ENCODE results near the gene FAM222A. TPM values are rescaled to one million over a fixed set of nuclear protein-coding genes. Genes with fewer than 3 reads are reported as not detected.

FAM222A gene
- 1 to 10 TPM; 1.4 to 3.0 (median 1.8) TPM for total RNA-seq

DNA sequence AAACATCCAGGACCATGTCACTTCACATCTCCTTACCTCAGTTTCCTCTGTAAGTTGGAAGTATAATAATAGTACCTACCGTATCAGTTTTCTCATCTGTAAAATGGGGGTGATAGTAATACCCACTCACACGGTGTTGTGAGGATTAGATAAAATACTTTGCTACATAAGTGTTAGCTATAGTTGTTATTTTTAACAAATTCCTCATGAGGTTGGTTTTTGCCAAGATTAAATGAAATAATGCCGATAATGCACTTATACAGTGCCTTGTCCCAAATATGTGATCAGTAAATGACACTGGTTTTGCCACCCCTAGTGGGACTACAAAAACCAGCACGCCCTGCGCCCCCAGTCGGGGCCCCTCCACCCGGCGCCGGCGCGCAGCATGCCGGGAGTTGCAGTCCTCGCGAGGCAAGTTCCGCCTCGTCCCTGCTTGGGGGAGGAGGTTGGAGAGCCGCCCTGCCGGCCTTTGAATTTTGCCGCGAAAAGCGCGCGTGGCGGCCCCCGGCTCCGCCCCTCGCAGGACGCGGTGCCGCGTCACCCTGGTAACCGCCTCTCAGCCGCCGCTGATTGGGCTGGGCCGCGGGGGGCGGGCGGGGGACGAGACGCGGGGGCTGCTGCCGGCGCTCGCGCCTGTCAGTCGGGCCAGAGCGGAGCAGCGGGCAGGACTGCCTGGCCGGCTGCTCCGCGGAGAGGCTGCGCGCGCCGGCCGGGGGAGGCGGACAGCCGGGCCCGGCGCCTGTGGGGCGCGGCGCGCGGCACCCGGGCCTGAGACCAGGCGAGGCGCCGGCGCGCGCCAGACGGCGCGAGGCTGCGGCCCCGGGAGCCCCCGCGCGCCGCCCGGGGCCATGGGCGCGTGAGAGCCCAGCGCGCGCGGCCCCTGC lies at the start of gene FAM222A:
Gene FAM222A, plus strand, starts transcription at position 639 of the 884 bp plus-strand sequence. CDS start 30,322 bp downstream, outside the sequence.
- 3 to 40% methylated on average over 1 to 60 of the region's 88 CpGs for WGBS, 2 donors (ENCODE audit: low coverage in 1 of 2)
- intact Hi-C loops (cut with DNase I; ENCODE audit: low total_unique reads) = loop anchor here (10.0 kb wide), 1 partner anchor 61 kb away; no protein-coding TSS in a partner anchor
- Histone ChIP-seq H3K36me3 (no peaks in the 10 kb centered on the region), H3K4me1 (peaks cover 8 to 29% (median 21%) of the 10 kb centered on the region in 4 donors), H3K4me3 (peak within 1 kb of the TSS; percentile 53 to 62 (median 58)), H3K27me3 (peaks cover 6% of the 10 kb centered on the region), H3K27ac (peak within 1 kb of the TSS; percentile 77 to 86 (median 82)), H3K9me3 (no peaks in the 10 kb centered on the region)
- TF ChIP-seq, protein P1, sequence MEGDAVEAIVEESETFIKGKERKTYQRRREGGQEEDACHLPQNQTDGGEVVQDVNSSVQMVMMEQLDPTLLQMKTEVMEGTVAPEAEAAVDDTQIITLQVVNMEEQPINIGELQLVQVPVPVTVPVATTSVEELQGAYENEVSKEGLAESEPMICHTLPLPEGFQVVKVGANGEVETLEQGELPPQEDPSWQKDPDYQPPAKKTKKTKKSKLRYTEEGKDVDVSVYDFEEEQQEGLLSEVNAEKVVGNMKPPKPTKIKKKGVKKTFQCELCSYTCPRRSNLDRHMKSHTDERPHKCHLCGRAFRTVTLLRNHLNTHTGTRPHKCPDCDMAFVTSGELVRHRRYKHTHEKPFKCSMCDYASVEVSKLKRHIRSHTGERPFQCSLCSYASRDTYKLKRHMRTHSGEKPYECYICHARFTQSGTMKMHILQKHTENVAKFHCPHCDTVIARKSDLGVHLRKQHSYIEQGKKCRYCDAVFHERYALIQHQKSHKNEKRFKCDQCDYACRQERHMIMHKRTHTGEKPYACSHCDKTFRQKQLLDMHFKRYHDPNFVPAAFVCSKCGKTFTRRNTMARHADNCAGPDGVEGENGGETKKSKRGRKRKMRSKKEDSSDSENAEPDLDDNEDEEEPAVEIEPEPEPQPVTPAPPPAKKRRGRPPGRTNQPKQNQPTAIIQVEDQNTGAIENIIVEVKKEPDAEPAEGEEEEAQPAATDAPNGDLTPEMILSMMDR (IDR thresholded peaks at IDR 0.05) = peak in 4 of 5 experiments; percentile 14 to 40 (median 24)
- peak; percentile 80 to 90 (median 82) for TF ChIP-seq POLR2AphosphoS5 (IDR thresholded peaks at IDR 0.05)
- TF ChIP-seq EP300 (IDR thresholded peaks at IDR 0.05; ENCODE audit: low read depth) = no peak
- TF ChIP-seq POLR2A (IDR thresholded peaks at IDR 0.05) = no peak
- DNase-seq = peak; percentile 97
- in situ Hi-C loops (cut with MboI; ENCODE audit: low pct_ligation_motif_present in 1 of 4, low pct_unique_long_range_greater_than_20kb in 1 of 4, low sequenced_read_pairs in 3 of 4) = no loop called here

DNA sequence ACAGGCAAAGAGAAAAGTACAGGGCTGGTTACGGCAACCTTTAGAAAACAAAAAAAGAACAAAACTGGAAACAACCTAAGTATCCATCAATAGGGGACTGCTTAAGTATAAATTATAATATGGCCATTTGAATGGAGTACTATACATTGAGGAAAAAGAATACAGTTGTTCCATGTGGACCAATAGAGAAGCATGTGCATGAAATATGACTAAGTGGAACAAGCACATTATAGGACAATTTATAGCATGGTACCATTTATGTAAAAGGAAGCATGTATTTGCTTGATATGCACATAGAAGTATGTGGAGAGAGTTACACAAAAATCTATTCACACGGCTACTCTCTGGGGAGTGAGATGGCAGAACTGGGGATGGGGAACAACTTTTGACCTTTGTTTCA lies 49.2 kb upstream of the FAM222A start:
- no peak overlapping the region for H3K4me3 ChIP-seq
- no peak overlapping the region for H3K27ac ChIP-seq
- no peaks in the 10 kb centered on the region for H3K4me1 ChIP-seq
- H3K9me3 ChIP-seq = no peaks in the 10 kb centered on the region
- no peaks in the 10 kb centered on the region for H3K36me3 ChIP-seq
- no peaks in the 10 kb centered on the region for H3K27me3 ChIP-seq
- intact Hi-C loops (cut with DNase I; ENCODE audit: low total_unique reads) (no loop called here), in situ Hi-C loops (cut with MboI; ENCODE audit: low pct_ligation_motif_present in 1 of 4, low pct_unique_long_range_greater_than_20kb in 1 of 4, low sequenced_read_pairs in 3 of 4) (no loop called here)
- 81 to 93% methylated on average over 2 of the region's 2 CpGs for WGBS, 2 donors (ENCODE audit: low coverage in 1 of 2)
- DNase-seq = no peak
- TF ChIP-seq POLR2AphosphoS5 (IDR thresholded peaks at IDR 0.05) (no peak), POLR2A (IDR thresholded peaks at IDR 0.05) (no peak)

DNA sequence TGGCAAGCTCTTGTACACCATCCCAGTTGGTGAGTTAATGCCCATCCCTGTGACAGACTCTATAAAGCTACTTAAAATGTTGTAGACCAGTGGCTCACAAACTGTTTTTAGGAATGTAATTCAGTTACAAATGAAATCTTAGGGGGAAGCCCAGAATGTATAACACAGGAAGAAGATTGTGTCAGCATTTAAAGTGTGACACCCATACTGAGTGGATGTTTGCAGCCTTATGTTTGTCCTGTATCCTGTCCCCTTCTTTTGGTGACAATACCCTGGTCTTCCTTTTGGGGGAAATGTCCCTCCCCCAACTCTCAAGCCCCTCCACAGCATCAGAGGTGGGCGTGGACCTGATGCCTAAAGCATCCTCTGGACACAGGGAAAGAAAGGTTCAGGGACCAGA lies 47.6 kb upstream of the FAM222A start:
- peaks cover 3% of the 10 kb centered on the region for H3K27me3 ChIP-seq
- H3K36me3 ChIP-seq = no peaks in the 10 kb centered on the region
- no peak for TF ChIP-seq POLR2AphosphoS5 (IDR thresholded peaks at IDR 0.05)
- no peak for TF ChIP-seq EP300 (IDR thresholded peaks at IDR 0.05; ENCODE audit: low read depth)
- no peak for TF ChIP-seq POLR2A (IDR thresholded peaks at IDR 0.05)
- TF ChIP-seq, protein P1 (IDR thresholded peaks at IDR 0.05) = no peak
- DNase-seq = no peak
- no peaks in the 10 kb centered on the region for H3K4me1 ChIP-seq
- in situ Hi-C loops (cut with MboI; ENCODE audit: low pct_ligation_motif_present in 1 of 4, low pct_unique_long_range_greater_than_20kb in 1 of 4, low sequenced_read_pairs in 3 of 4) (no loop called here), intact Hi-C loops (cut with DNase I; ENCODE audit: low total_unique reads) (no loop called here)
- no peak overlapping the region for H3K4me3 ChIP-seq
- 50 to 60% methylated on average over 1 of the region's 1 CpG for WGBS, 2 donors (ENCODE audit: low coverage in 1 of 2)
- no peaks in the 10 kb centered on the region for H3K9me3 ChIP-seq
- no peak overlapping the region for H3K27ac ChIP-seq

DNA sequence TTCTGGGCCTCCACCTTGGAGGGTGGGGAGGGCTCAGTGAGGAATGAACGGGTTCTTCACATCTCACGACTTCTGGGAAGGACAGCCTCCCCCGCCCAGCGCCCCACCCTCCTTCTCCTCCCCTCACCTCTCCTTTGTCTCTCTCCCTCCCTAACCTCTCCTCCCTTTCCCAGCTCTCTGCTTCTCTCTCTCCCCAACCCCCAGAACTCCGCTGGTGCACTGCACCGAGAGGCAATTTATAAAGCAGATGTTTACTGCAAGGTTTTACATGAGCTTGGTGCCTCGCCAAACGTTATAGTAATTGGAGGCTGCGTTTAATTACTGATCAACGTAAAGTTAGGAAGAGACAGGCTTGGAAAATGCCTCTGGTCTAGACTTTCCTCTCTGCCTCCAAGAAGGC lies 42.9 kb upstream of the FAM222A start:
- intact Hi-C loops (cut with DNase I; ENCODE audit: low total_unique reads) (loop anchor here (5.0 kb wide), 1 partner anchor 528 kb away; no protein-coding TSS in a partner anchor), in situ Hi-C loops (cut with MboI; ENCODE audit: low pct_ligation_motif_present in 1 of 4, low pct_unique_long_range_greater_than_20kb in 1 of 4, low sequenced_read_pairs in 3 of 4) (no loop called here)
- H3K36me3 ChIP-seq = no peaks in the 10 kb centered on the region
- peaks cover 3% of the 10 kb centered on the region for H3K27me3 ChIP-seq
- WGBS, 2 donors (ENCODE audit: low coverage in 1 of 2) = 27 to 42% methylated on average over 6 to 10 of the region's 10 CpGs
- no peak overlapping the region for H3K4me3 ChIP-seq
- no peak for DNase-seq
- TF ChIP-seq, protein P1 (IDR thresholded peaks at IDR 0.05) = no peak
- TF ChIP-seq EP300 (IDR thresholded peaks at IDR 0.05; ENCODE audit: low read depth) (no peak), POLR2AphosphoS5 (IDR thresholded peaks at IDR 0.05) (no peak), POLR2A (IDR thresholded peaks at IDR 0.05) (no peak)
- no peak overlapping the region for H3K27ac ChIP-seq
- H3K9me3 ChIP-seq = no peaks in the 10 kb centered on the region
- no peaks in the 10 kb centered on the region for H3K4me1 ChIP-seq
